ENCODE data around the gene SPSB1.

- TF ChIP-seq CTCF (IDR thresholded peaks at IDR 0.05) (no peak), POLR2A (IDR thresholded peaks at IDR 0.05) (no peak)
Observed at GRCh38 chr1:9248341-9249262, 44.1 kb upstream of the SPSB1 start.
